Spleen (tissue), 11 donors: Measurements from ENCODE around the gene HUS1B. TPM values are rescaled to one million over a fixed set of nuclear protein-coding genes. Genes with fewer than 3 reads are reported as not detected.
"Not testable (repeated sequence)": the region's sequence is repeated elsewhere in the genome, so short reads cannot be mapped to it uniquely, and the experiment has no call there.

Experiments
- DNase-seq: peaks from one replicate; pipeline ENCODE4 v3.0.0-alpha.2; 2020
- H3K27ac ChIP-seq, 8 donors: fragments of 200-600 bp; sonication (generic) in 7 of 8; 1 replicate in 4 of 8; 2 replicates in 4 of 8; pipeline versions ENCODE4 v1.5.0 to v1.8.0; 2016 to 2021; ENCODE audit warnings: inconsistent platforms in 4 of 8, mild to moderate bottlenecking in 4 of 8, moderate library complexity in 1 of 8
- H3K27me3 ChIP-seq, 7 donors: fragments of 200-600 bp; sonication (generic) in 6 of 7; replicated peaks in 1 of 7; 1 replicate in 4 of 7; 2 replicates in 3 of 7; pipeline versions ENCODE4 v1.5.0 to v1.8.0; 2016 to 2021; ENCODE audit warnings: inconsistent platforms in 3 of 7, mild to moderate bottlenecking in 1 of 7
- H3K36me3 ChIP-seq, 6 donors: fragments of 200-600 bp; sonication (generic) in 5 of 6; 1 replicate in 4 of 6; 2 replicates in 2 of 6; pipeline versions ENCODE4 v1.5.0 to v1.8.0; 2016 to 2021; ENCODE audit warnings: inconsistent platforms in 2 of 6
- H3K4me1 ChIP-seq, 6 donors: fragments of 200-600 bp; sonication (generic) in 5 of 6; 1 replicate in 3 of 6; 2 replicates in 3 of 6; pipeline versions ENCODE4 v1.5.0 to v1.8.0; 2016 to 2021; ENCODE audit warnings: inconsistent platforms in 3 of 6
- H3K4me3 ChIP-seq, 8 donors: fragments of 200-600 bp; sonication (generic) in 7 of 8; 1 replicate in 4 of 8; 2 replicates in 4 of 8; pipeline versions ENCODE4 v1.5.0 to v1.8.0; 2016 to 2021; ENCODE audit warnings: inconsistent platforms in 4 of 8, mild to moderate bottlenecking in 4 of 8, moderate library complexity in 2 of 8
- H3K9me3 ChIP-seq, 8 donors: fragments of 200-600 bp; sonication (generic) in 7 of 8; 1 replicate in 4 of 8; 2 replicates in 4 of 8; pipeline versions ENCODE4 v1.5.0 to v1.8.0; 2016 to 2021; ENCODE audit warnings: inconsistent platforms in 4 of 8
- CTCF ChIP-seq, 11 experiments: fragments of 200-600 bp in 7 of 11; fragments of 450-650 bp in 4 of 11; sonication (generic) in 4 of 11; IDR thresholded peaks in 8 of 11; conservative IDR thresholded peaks in 3 of 11; 1 replicate in 7 of 11; 2 replicates in 4 of 11; pipeline versions ENCODE4 v1.4.0 to v1.8.0; 2016 to 2021; ENCODE audit warnings: antibody characterized with exemption in 11 of 11, inconsistent platforms in 4 of 11, mild to moderate bottlenecking in 1 of 11
- POLR2A ChIP-seq, 3 donors: fragments of 450-650 bp; IDR thresholded peaks; one replicate each; pipeline ENCODE4 v1.5.1; 2017; ENCODE audit warnings: antibody characterized with exemption in 3 of 3, mild to moderate bottlenecking in 1 of 3
- POLR2AphosphoS5 ChIP-seq, 3 donors: sonication (generic); formaldehyde crosslinking; IDR thresholded peaks; one replicate each; pipeline ENCODE4 v1.5.1; 2017; ENCODE audit warnings: antibody characterized with exemption in 3 of 3
- WGBS, 5 donors: extraction: QIAGEN DNeasy Blood & Tissue Kit in 3 of 5; methylation state at CpG; one replicate each; pipeline versions ENCODE4 v1.1.5 to v1.1.7; 2013 to 2018; 5-methylcytosine and 5-hydroxymethylcytosine counted together
- intact Hi-C: fragments of 100-400 bp; cut with DNase I; formaldehyde crosslinking; loops from one replicate; pipeline ENCODE4 v1.15.0; 2023; ENCODE audit warnings: low total_unique reads
- polyA plus RNA-seq, 3 donors: library from polyadenylated mRNA; stranded (reverse); fragments of 200-250 nt; gene quantifications; one replicate each; pipeline ENCODE4 v1.2.1, GENCODE V29; 2013
- total RNA-seq, 7 donors: library from RNA; depleted of rRNA in 3 of 7; stranded (reverse); fragments of >200 nt in 3 of 7; fragmentation: NEBNext Ultra II Directional in 4 of 7; extraction: Animal tissue kit (Norgen Biotek cat#: 25700) in 4 of 7; gene quantifications; one replicate each; pipeline versions ENCODE4 v1.1.0 to v1.2.1, GENCODE V29; 2016 to 2021
- donor health status: healthy with polysubstance abuse.
- donor health status: DM: no; HTN: no; CAD: no; lungs with moderate emphysema.
- donor health status: DM: no; HTN: no; CAD: no.
- donor health status: Bipolar disorder and iron deficiency.
- donor health status: healthy.
- donor health status: DM: no; HTN: no; CAD: no.
- donor health status: DM: yes; HTN: yes; CAD: no.

Gene HUS1B
- total and polyA plus RNA-seq, 10 donors, result 0.06 to 6.1 (median 2.2) TPM

- WGBS, 5 donors, result 54 to 66% (median 64%) methylated on average over 5 to 6 of the region's 6 CpGs
- H3K4me3 ChIP-seq, result no peak overlapping the region
- no peak for DNase-seq
- peak overlapping the region in 2 of 8 donors; percentile 38 to 39 for H3K27ac ChIP-seq
- no peak for TF ChIP-seq POLR2A (IDR thresholded peaks at IDR 0.05)
- TF ChIP-seq CTCF (IDR thresholded peaks at IDR 0.05 in 8 of 11, conservative IDR thresholded peaks at IDR 0.05 in 3 of 11), result no peak
- no peak for TF ChIP-seq POLR2AphosphoS5 (IDR thresholded peaks at IDR 0.05)
- no peaks in the 10 kb centered on the region for H3K36me3 ChIP-seq
- intact Hi-C loops, result no loop called here
- H3K4me1 ChIP-seq, result peaks cover 0 to 4% (median 0%) of the 10 kb centered on the region in 6 donors
- H3K27me3 ChIP-seq, result no peaks in the 10 kb centered on the region
- H3K9me3 ChIP-seq, result no peaks in the 10 kb centered on the region
Observed at GRCh38 chr6:699319-699718, 42.4 kb upstream of the HUS1B start.

GRCh38 chr6:694431-695126 is 37.7 kb upstream of the HUS1B start:
- intact Hi-C loops, H3K4me3 ChIP-seq, H3K9me3 ChIP-seq, H3K36me3 ChIP-seq, H3K27ac ChIP-seq, H3K27me3 ChIP-seq, DNase-seq: not testable (repeated sequence)
- H3K4me1 ChIP-seq, result peaks cover 12 to 39% (median 22%) of the 10 kb centered on the region in 6 donors
- WGBS, 5 donors, result 95 to 98% (median 98%) methylated on average over 25 to 40 of the region's 40 CpGs

DNA sequence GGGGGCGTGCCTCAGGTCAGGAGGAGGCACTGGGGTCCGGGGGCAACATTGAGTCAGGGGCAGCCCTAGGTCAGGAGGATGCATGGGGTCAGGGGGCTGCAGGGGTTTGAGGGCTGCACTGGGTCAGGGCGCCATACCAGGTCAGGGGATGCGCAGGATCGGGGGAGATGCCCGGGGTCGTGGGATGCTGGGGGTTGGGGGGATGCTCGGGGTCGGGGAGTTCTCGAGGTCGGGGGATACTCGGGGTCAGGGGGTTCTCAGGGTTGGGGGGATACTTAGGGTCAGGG is 36.8 kb upstream of the HUS1B start:
- DNase-seq, result no peak
- H3K4me3 ChIP-seq, result peak overlapping the region in 5 of 8 donors; percentile 79 to 95 (median 92)
- peaks cover 0 to 16% (median 1%) of the 10 kb centered on the region in 6 donors for H3K36me3 ChIP-seq
- H3K27ac ChIP-seq, result no peak overlapping the region
- intact Hi-C loops, result no loop called here
- TF ChIP-seq CTCF (IDR thresholded peaks at IDR 0.05 in 8 of 11, conservative IDR thresholded peaks at IDR 0.05 in 3 of 11), result no peak
- no peak for TF ChIP-seq POLR2AphosphoS5 (IDR thresholded peaks at IDR 0.05)
- no peak for TF ChIP-seq POLR2A (IDR thresholded peaks at IDR 0.05)
- no peaks in the 10 kb centered on the region for H3K9me3 ChIP-seq
- no peaks in the 10 kb centered on the region for H3K27me3 ChIP-seq
- peaks cover 12 to 48% (median 22%) of the 10 kb centered on the region in 6 donors for H3K4me1 ChIP-seq
- 91 to 96% (median 95%) methylated on average over 12 of the region's 12 CpGs for WGBS, 5 donors

- peak within 1 kb of the TSS; percentile 79 to 99 (median 92) for H3K4me3 ChIP-seq
- peaks cover 0 to 22% (median 4%) of the 10 kb centered on the region in 6 donors for H3K36me3 ChIP-seq
- no peaks in the 10 kb centered on the region for H3K27me3 ChIP-seq
- WGBS, 5 donors, result 1 to 3% (median 2%) methylated on average over 35 to 63 of the region's 63 CpGs
- H3K9me3 ChIP-seq, result no peaks in the 10 kb centered on the region
- peak within 1 kb of the TSS; percentile 75 to 94 (median 86) for H3K27ac ChIP-seq
- intact Hi-C loops, result no loop called here
- DNase-seq, result peak; percentile 98
- peaks cover 12 to 48% (median 22%) of the 10 kb centered on the region in 6 donors for H3K4me1 ChIP-seq
- peak in 1 of 11 experiments; percentile 12 for TF ChIP-seq CTCF (IDR thresholded peaks at IDR 0.05 in 8 of 11, conservative IDR thresholded peaks at IDR 0.05 in 3 of 11)
- peak; percentile 92 to 97 (median 94) for TF ChIP-seq POLR2AphosphoS5 (IDR thresholded peaks at IDR 0.05)
- peak in 2 of 3 donors; percentile 45 to 59 for TF ChIP-seq POLR2A (IDR thresholded peaks at IDR 0.05)
Observed at GRCh38 chr6:692858-693722, 36.2 kb upstream of the HUS1B start, which contains the start of gene EXOC2. EXOC2 (minus strand) TSS chr6:693139; CDS start chr6:637818, 55,321 bp downstream.
